GM12891 (cell line): Measurements from ENCODE around the gene ZNF662.

ENCODE experiments used
- POLR2A ChIP-seq: IDR thresholded peaks from 2 replicates; pipeline ENCODE4 v1.6.1; 2011; ENCODE audit warnings: low read depth, low read length, control low read depth
- POLR2AphosphoS5 ChIP-seq: IDR thresholded peaks from 2 replicates; pipeline ENCODE4 v1.6.1; 2011; ENCODE audit warnings: low read depth, low read length, control low read depth
- SPI1 ChIP-seq: IDR thresholded peaks from 2 replicates; pipeline ENCODE4 v1.6.1; 2011; ENCODE audit warnings: low read depth, low read length, control low read depth
- TAF1 ChIP-seq: IDR thresholded peaks from 2 replicates; pipeline ENCODE4 v1.6.1; 2011; ENCODE audit warnings: low read depth, low read length, control low read depth

GRCh38 chr3:42874749-42875148 lies 31.2 kb upstream of the ZNF662 start:
- no peak for TF ChIP-seq SPI1
- no peak for TF ChIP-seq POLR2A
- TF ChIP-seq POLR2AphosphoS5 = no peak
- no peak for TF ChIP-seq TAF1
